Choroid plexus epithelial cell (primary cell): Measurements from ENCODE around the gene EMC8.
"Not testable (repeated sequence)": the region's sequence is repeated elsewhere in the genome, so short reads cannot be mapped to it uniquely, and the experiment has no call there.

ENCODE experiments used
- DNase-seq: peaks from one replicate; pipeline ENCODE4 v3.0.0-alpha.2; 2010; ENCODE audit warnings: low read depth
- H3K4me3 ChIP-seq: 2 replicates; pipeline ENCODE4 v1.5.1; 2011; ENCODE audit warnings: low read depth, mild to moderate bottlenecking, control low read depth, low read length, moderate library complexity
- CTCF ChIP-seq: conservative IDR thresholded peaks from 2 replicates; pipeline ENCODE4 v1.5.1; 2011; ENCODE audit warnings: low read depth, mild to moderate bottlenecking, control low read depth, inconsistent platforms, low read length, moderate library complexity

Gene EMC8

GRCh38 chr16:85839681-85840240, 40.4 kb upstream of the EMC8 start:
- no peak for TF ChIP-seq CTCF
- no peak overlapping the region for H3K4me3 ChIP-seq
- DNase-seq: no peak

- no peak for DNase-seq
- no peak overlapping the region for H3K4me3 ChIP-seq
- TF ChIP-seq CTCF: no peak
Measured at GRCh38 chr16:85838876-85839585, 39.7 kb upstream of the EMC8 start.

- H3K4me3 ChIP-seq: no peak overlapping the region
- no peak for TF ChIP-seq CTCF
- DNase-seq: no peak
Measured at GRCh38 chr16:85838381-85838780, 39.0 kb upstream of the EMC8 start.

- DNase-seq, H3K4me3 ChIP-seq: not testable (repeated sequence)
Measured at GRCh38 chr16:85837654-85838053, 38.3 kb upstream of the EMC8 start.

- no peak for DNase-seq
Measured at GRCh38 chr16:85836706-85837582, 37.6 kb upstream of the EMC8 start.

GRCh38 chr16:85835956-85836705, 36.8 kb upstream of the EMC8 start:
- H3K4me3 ChIP-seq: no peak overlapping the region
- no peak for DNase-seq
- no peak for TF ChIP-seq CTCF

More at GRCh38 chr16:85836706-85837582, 37.6 kb upstream of the EMC8 start:
- H3K4me3 ChIP-seq: no peak overlapping the region
- no peak for TF ChIP-seq CTCF
